Stimulated activated CD8-positive, alpha-beta memory T cell treated with anti-CD3 and anti-CD28 coated beads, Interleukin-12 subunit alpha, Interleukin-12 subunit beta, amount 100 ng/mL, for 4 hours (primary cell): Measurements from ENCODE around the gene CAMP.

Experiments
- DNase-seq: peaks from one replicate; pipeline ENCODE4 v3.0.0-alpha.2; 2020; ENCODE audit warnings: low read depth

The CAMP gene

GRCh38 chr3:48214225-48214624 is 9.1 kb upstream of the CAMP start:
- no peak for DNase-seq

- DNase-seq: no peak
These were observed 8.3 kb upstream of the CAMP start for GRCh38 chr3:48215019-48215418.

- DNase-seq: no peak
These were observed 7.8 kb upstream of the CAMP start for GRCh38 chr3:48215466-48215865.

- no peak for DNase-seq
These were observed 7.4 kb upstream of the CAMP start for GRCh38 chr3:48215876-48216275.

- DNase-seq: no peak
These were observed 5.8 kb upstream of the CAMP start for GRCh38 chr3:48217449-48217848.

GRCh38 chr3:48218537-48218936 is 4.8 kb upstream of the CAMP start:
- DNase-seq: no peak

GRCh38 chr3:48219543-48219942 is 3.8 kb upstream of the CAMP start:
- no peak for DNase-seq

GRCh38 chr3:48220746-48221145 is 2.5 kb upstream of the CAMP start:
- DNase-seq: no peak

GRCh38 chr3:48225587-48225986 is 2.3 kb downstream of the CAMP start:
- DNase-seq: no peak

- no peak for DNase-seq
These were observed 3.6 kb downstream of the CAMP start for GRCh38 chr3:48226939-48227338.

GRCh38 chr3:48232232-48232631 is 8.9 kb downstream of the CAMP start:
- DNase-seq: no peak

GRCh38 chr3:48232734-48233133 is 9.4 kb downstream of the CAMP start:
- peak; percentile 28 for DNase-seq

- no peak for DNase-seq
These were observed 10.2 kb downstream of the CAMP start for GRCh38 chr3:48233542-48233941.

GRCh38 chr3:48236531-48236930 is 13.2 kb downstream of the CAMP start:
- no peak for DNase-seq

GRCh38 chr3:48238531-48239085 is 15.3 kb downstream of the CAMP start:
- DNase-seq: no peak

- no peak for DNase-seq
These were observed 17.0 kb downstream of the CAMP start for GRCh38 chr3:48240000-48240963.

- no peak for DNase-seq
These were observed 18.6 kb downstream of the CAMP start for GRCh38 chr3:48241796-48242455.

GRCh38 chr3:48243886-48244285 is 20.6 kb downstream of the CAMP start:
- DNase-seq: no peak

- DNase-seq: no peak
These were observed 21.2 kb downstream of the CAMP start for GRCh38 chr3:48244461-48244860.

GRCh38 chr3:48245136-48245535 is 21.8 kb downstream of the CAMP start:
- no peak for DNase-seq

GRCh38 chr3:48247401-48247811 is 24.1 kb downstream of the CAMP start:
- DNase-seq: no peak

GRCh38 chr3:48248095-48248850 is 25.0 kb downstream of the CAMP start:
- no peak for DNase-seq
